DMS53 treated with DMSO at 0.1 percent for 48 hours (cell line): ENCODE data around the gene ACTR6.
"Not testable (repeated sequence)": the region's sequence is repeated elsewhere in the genome, so short reads cannot be mapped to it uniquely, and the experiment has no call there.

ENCODE experiments used
- DNase-seq: peaks from one replicate; lab custom pipeline; 2025; ENCODE audit not compliant: unreplicated experiment; lab: John Stamatoyannopoulos, UW

Gene ACTR6

DNA sequence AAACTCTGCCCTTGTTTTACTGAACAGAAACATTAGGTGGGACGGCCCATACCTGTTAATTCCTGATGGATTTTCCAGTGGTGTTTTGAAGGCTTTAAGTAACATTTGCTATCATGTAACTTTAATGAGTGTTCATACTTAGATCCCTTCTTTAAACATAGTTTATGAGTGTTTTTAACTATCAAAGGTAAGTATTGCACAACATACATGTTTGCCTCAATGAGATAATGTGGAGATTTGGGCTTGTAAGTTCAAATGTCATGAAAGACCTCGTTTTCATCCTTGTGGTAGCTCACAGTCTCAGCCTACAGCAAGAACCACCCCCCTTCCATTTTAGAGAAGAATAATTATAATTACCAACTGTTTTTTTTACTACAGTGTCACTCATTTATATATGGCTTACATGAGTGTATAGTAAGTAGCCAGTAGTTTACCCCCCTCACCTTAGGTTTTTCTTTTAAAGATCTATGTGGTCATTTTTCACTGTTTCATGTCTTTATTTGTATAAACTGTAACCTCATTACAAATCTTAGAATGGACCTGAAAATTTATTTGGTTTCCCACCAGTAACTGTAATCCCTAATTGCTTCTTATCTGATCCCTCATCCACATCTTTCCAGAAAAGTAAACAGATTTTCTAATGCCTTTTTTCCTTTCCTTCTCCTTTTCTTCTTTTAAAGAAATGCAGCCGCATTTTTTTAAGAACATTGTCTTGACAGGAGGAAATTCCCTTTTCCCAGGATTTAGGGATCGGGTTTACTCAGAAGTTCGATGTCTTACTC is 18.9 kb downstream of the ACTR6 start:
- no peak for DNase-seq

DNA sequence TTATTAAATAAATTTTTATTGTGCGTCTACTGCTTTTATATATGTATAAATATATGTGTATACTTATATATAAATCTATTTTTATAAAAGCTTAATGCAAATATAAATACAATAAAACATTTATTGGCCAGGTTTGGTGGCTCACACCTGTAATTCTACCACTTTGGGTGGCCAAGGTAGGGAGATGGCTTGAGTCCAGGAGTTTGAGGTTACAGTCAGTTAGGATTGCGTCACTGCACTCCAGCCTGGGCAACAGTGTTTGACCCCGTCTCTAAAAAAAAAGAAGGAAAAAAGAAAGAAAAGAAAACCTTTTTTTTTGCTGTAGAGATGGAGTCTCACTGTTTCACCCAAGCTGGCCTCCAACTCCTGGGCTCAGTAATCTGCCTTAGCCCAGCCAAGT is 20.9 kb downstream of the ACTR6 start:
- no peak for DNase-seq

DNA sequence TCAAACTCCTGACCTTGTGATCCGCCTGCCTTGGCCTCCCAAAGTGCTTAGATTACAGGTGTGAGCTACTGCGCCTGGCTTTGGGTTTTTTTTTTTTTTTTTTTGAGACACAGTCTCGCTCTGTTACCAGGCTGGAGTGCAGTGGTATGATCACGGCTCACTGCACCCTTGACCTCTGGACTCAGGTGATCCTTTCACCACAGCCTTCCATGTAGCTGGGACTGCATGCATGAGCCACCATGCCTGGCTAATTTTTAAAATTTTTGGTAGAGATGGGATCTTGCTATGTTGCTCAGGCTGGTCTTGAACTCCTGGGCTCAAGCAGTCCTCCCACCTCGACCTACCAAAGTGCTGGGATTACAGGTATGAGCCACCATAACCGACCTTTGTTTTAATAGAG is 21.6 kb downstream of the ACTR6 start:
- DNase-seq = not testable (repeated sequence)

DNA sequence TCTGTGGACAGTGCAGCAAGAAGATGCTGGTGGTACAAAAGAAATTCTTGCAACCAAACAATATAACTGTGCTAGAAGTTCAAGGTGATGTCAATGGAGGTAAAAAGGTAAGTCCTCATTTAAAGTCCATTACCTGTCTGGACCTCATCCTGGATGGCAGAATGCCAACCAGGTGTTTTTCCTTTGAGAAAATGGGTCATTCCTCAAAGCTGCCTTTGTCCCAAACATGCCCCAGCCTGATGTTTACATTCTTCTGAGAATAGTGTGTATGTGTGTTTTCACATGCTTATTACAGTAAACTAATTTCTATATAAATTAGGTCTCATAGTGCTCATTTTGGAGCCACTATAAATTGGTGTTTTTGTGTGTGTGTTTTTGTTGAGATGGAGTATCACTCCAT is 24.9 kb downstream of the ACTR6 start:
- DNase-seq = no peak

DNA sequence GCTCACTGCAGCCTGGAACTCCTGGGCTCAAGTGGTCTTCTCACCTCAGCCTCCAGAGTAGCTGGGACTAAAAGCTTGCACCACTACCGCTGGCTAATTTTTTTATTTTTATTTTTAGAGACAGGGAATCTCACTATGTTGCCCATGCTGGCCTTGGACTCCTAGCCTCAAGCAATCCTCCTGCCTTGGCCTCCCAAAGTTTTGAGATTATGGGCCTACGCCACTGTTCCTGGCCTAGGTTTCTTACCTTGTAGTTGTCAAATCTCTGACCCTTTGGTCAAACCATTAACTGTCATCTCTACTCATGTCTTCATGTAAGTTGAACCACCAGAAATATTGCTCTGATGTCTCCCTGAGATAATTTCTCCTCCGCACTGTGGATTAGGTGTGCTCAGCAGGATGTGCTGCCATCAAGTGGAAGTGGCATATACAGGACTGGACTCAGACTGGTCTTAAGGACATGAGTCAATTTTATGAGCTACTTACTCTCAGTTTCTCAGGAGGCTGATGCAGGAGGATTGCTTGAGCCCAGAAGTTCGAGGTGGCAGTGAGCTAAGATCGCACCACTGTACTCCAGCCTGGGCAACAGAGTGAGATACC is 28.5 kb downstream of the ACTR6 start:
- no peak for DNase-seq

DNA sequence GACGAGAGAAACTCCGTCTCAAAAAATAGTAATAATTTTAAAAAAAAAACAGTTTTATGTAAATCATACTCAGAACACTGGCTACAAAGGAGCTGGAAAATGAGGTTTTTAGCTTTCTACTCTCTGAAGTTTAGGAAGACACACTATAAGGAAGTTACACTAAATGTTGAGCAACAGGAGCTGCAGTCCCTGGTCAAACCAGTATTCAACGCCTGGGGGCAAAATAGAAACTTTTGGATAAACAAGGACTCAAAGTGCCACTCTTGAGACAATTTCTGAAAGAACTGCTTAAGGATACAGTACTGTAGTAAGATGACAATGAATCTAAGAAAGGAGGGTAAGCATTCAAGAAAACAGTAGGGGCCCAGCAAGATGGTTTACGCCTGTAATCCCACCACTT is 29.3 kb downstream of the ACTR6 start:
- no peak for DNase-seq

DNA sequence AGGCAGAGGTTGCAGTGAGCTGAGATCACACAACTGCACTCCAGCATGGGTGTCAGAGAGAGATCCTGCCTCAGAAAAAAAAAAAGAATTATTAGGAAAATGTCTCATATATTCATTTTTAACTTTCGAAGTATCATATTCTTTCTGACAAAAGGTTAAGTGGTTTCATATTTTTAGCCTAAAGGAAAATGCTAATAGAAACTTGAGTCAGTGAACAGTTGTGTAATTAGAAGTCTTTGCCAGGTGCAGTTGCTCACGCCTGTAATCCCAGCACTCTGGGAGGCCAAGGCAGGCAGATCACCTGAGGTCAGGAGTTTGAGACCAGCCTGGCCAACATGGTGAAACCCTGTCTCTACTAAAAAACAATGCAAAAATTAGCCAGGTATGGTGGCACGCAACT is 31.3 kb downstream of the ACTR6 start:
- not testable (repeated sequence) for DNase-seq

DNA sequence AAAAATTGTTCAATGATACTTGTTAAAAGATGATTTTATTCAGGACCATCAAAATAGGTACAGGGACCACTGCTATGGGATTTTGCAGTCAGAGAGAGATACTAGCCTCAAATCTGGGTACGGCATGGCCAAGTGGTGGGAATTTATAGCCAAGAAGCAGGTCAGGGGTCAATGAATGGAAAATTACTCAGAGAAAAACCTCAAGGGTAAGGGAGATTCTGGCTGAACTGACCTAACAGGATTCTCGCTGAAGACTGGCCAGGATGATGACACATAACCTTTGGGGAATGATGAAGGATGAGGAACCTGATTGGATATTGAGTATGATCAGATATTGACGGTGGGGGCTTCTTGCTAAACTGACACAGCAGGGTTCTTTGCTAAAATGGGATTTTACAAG is 33.6 kb downstream of the ACTR6 start:
- DNase-seq = no peak

DNA sequence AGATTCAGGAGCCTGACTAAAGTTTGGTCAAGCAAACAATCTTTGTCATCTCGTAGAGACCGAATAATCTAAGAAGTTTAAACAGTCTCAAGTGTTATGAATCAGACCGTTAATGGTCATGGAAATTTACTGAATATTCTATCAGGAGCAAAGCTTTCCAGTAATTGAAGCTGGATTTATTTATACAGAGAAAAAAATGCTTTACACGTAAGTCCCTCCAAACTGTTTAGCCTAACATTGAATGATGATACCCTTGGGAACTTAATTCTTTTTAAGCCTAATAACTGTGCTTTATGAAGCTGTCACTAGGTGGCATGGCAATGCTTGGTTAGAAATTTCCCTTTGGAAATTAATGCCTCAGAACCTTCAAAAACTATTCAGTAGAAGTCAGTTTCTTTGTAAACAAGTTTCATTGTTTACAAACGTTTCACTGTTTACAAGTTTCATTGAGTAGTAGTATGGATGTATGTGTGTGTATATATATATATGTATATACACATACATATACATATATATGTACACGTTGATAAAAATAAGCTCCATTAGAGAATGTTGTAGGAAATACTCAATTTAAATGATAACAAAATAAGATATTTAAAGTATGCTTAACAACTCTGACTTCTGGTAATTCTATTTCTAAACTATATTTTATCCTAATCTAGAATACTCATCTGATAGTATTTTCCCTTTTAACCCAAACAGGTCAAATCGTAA is 34.1 kb downstream of the ACTR6 start:
- peak; percentile 65 for DNase-seq

DNA sequence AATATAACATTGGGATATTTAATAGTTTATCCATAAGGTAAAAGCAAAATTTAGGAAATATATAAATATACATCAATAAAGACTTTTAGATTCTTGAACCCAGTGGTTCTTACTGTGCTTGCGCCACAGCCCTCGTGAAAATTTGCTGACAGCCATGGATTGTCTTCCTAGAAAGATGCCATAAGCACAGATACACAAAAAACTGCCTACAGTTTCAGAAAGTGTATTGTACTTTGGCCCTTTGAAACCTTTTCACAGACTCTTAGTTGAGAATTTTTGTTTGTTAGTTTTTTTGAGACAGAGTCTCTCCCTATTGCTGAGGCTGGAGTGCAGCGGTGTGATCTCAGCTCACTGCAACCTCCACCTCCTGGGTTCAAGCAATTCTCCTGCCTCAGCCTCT is 38.2 kb downstream of the ACTR6 start:
- DNase-seq = no peak

DNA sequence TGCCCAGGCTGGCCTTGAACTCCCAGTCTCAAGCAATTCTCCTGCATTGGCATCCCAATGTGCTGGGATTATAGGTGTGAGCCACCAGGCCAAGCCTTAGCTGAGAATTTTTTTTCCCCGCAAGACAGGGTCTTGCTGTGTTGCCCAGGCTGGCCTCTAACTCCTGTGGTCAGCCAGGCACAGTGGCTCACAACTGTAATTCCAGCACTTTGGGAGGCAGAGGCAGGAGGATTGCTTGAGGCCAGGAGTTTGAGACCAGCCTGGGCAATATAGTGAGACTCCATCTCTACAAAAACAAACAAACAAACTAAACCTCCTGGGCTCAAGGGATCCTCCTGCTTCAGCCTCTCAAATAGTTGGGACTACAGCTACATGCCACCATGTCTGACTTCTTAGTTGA is 39.0 kb downstream of the ACTR6 start:
- DNase-seq = no peak

DNA sequence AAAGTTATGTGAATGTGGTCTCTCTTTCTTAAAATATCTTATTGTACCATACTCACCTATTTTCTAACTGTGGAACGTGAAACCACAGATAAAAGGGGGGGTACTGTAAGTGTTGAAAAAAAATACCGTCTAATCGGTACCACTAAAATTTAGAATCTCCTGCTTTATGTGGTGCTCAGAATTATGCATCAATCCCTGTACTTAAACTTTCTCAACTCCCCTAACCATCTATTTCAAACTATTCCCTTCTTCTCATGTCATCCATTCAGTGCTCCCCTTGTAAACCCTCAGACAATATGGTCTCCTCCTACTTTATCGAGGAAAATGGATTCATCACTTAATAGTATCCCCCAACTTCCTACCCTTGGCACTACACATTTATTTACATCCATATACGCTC is 42.5 kb downstream of the ACTR6 start:
- no peak for DNase-seq

DNA sequence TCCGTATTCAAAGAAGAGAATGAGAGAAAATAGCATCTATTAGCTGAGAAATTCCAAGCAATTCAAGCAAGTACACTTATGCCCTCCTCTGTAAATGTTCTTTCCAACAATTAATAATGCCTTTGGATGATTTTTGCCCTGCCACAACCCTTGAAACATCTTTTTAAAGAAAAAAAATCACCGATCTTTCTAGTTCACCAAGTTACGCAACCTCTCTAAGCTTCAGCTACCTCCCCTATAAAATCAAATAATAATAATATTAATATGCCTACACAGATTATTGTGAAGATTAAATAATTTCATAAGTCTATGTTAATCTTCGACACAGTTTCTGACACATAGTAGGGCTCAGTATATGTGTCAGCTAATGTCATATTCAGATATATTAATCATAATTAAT is 47.1 kb downstream of the ACTR6 start:
- no peak for DNase-seq

DNA sequence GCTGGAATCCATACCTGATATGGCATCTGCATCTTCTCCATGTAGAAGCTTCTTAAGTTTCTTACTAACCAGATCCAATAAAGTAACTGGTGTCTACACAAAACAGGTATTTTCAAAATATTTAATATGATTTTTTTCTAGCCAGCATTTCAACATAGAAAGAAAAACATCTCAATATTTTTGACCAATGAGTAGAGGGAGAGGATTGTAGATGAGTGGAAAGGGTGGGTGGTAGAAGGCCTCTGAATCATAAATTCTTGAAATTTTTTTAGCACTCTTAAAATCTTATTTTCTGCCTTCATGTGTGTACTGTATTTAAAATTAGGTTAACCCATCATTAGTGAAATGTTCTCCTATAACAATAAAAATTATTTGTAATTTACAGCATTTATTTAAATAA is 48.3 kb downstream of the ACTR6 start:
- DNase-seq = no peak

DNA sequence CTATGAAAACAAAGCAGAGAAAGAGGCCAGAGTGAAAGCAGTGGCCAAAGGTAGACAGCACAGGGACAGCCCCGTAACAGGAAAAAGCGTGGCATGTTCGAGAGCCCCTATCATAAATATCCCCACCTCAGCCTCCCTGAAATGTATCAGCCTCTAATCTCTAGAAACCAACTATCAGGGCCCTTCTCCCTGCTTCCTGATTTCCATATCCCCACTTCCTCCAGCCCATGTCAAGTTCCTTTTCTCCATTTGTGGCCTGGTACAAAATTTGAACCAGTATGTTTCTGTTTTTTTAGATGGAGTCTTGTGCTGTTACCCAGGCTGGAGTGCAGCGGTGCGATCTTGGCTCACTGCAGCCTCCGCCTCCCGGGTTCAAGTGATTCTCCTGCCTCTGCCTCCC is 49.3 kb downstream of the ACTR6 start:
- DNase-seq = no peak

DNA sequence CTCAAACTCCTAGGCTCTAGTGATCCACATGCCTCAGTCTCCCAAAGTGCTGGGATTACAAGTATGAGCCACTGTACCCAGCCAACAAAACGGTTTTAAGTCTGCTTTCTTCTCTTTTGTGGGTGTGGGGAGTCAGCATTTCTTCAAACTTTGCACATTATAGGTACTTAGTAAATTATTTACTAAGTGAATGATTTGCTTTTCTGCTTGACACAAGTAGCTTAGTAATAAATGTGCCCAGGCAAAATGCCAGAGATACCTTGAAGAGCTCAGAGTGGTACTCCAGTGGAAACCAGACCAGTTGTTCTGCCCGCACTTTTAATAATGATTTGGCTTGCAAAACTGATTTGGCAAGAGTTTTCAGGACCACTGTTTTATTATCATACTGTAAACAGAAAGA is 51.3 kb downstream of the ACTR6 start:
- DNase-seq = peak; percentile 98

DNA sequence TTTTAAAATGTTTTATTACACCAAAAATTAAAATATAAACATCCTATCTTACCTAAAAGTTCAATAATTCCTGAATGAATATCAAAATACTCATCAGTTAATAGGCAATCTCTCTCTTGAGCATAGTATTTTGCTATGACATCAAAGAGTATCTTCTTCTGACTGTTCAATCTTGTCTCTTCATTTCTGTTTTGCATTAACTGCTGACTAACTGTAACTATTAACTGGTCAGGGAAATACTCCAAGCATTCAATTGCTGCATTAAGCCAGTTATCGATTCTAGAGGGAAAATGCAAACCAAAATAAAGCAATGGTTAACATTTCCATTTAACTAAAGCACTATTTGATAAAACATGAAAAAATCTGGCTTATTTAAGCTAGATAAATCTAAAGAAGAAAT is 52.8 kb downstream of the ACTR6 start:
- no peak for DNase-seq

DNA sequence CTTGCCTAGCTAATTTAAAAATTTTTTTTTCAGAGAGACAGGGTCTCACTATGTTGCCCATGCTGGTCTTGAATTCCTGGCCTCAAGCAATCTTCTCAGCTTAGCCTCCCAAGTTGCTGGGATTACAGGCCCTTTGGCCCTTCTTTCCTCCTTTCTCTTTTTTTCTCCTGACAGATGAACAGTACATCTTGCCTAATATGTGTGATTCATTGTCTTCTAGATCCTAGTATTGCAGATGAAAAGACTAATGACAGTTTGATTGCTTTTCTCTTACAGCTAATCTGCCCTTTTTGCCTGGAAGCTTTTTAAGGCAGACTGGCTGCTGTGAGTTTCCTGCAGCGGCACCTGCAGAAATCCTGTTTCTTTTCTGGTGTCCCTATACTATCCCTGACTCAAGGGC is 54.3 kb downstream of the ACTR6 start:
- no peak for DNase-seq

DNA sequence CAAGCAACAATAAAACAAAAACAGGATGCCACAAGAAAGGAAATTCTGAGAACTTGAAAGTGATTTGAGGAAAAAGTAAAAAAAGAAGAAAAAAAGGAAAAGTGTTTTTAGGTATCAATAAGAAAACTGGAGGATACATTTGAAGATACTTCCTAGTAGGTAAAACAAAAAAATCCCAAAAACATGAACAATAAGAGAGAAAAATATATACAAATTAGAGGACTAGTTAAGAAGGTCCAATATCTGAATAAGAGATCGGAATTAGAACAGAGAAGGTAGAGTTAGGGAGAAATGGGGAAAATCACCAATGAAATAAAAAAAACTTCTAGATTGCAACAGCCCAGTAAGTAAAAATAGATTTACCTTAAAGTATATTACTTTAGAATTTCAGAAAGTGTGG is 57.5 kb downstream of the ACTR6 start:
- no peak for DNase-seq

DNA sequence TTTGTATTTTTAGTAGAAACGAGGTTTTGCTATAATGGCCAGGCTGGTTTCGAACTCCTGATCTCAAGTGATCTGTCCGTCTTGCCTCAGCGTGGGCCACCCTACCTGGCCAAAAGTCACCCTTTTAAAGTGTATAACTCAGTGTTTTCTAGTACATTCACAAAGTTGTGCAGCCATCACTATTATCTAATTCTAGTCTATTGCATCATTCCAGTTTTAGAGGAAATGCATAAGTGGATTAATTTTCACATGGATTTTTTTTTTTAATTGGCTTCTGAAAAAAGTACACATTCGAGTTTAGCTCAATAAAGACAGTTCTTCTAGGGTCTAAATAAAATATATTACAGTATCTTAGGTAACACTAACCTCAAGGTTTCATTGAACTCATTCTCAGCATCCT is 62.5 kb downstream of the ACTR6 start:
- no peak for DNase-seq

DNA sequence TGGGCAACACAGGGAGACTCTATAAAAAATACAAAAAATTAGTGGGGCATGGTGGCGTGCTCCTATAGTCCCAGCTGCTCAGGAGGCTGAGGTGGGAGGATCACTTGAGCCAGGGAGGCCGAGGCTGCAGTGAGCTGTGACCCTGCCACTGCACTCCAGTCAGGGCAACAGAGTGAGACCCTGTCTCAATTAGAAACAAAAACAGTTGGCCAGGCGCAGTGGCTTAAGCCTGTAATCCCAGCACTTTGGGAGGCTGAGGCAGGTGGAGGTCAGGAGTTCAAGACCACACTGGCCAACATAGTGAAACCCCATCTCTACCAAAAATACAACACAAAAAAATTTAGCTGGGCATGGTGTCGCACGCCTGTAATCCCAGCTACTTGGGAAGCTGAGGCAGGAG is 64.5 kb downstream of the ACTR6 start:
- not testable (repeated sequence) for DNase-seq
